SK-N-SH (cell line): Measurements from ENCODE around the gene UTP18. TPM values are rescaled to one million over a fixed set of nuclear protein-coding genes. Genes with fewer than 3 reads are reported as not detected.

Source experiments
- CTCF ChIA-PET: fragments of 300-600, 350-600 bp; formaldehyde crosslinking; extraction: SDS; loops from one replicate; lab custom pipeline; 2021; lab: Yijun Ruan, JAX
- POLR2A ChIA-PET: fragments of 350-600 bp; sonication (Branson Sonifier 250); formaldehyde crosslinking; extraction: SDS; loops from one replicate; lab custom pipeline; 2020; ENCODE audit warnings: antibody characterized with exemption, inconsistent platforms; lab: Yijun Ruan, JAX
- DNase-seq: peaks from one replicate; pipeline ENCODE4 v3.0.0; 2012
- H2AFZ ChIP-seq: fragments of 200-600 bp; sonication (generic); 2 replicates; pipeline ENCODE4 v1.8.1; 2016; ENCODE audit warnings: antibody characterized with exemption, mild to moderate bottlenecking, low read depth
- H3F3A ChIP-seq: fragments of 200-600 bp; sonication (generic); replicated peaks from 2 replicates; pipeline ENCODE3; 2016; ENCODE audit warnings: antibody characterized with exemption, mild to moderate bottlenecking; ENCODE audit not compliant: insufficient read depth
- H3K27ac ChIP-seq, 2 experiments: fragments of 200-500 bp in 1 of 2; fragments of 200-600 bp in 1 of 2; sonication (Bioruptor generic) in 1 of 2; sonication (generic), shearing (Covaris generic) in 1 of 2; 2 replicates each; pipeline versions ENCODE4 v1.5.1 to v1.6.1; 2014 to 2016; ENCODE audit warnings: low read depth in 2 of 2, inconsistent platforms in 1 of 2, low read length in 1 of 2, mild to moderate bottlenecking in 1 of 2, mixed read lengths in 1 of 2
- H3K27me3 ChIP-seq: fragments of 200-600 bp; sonication (generic), shearing (Covaris generic); 2 replicates; pipeline ENCODE4 v1.6.1; 2016; ENCODE audit warnings: mixed run types; ENCODE audit not compliant: insufficient read depth
- H3K36me3 ChIP-seq, 2 experiments: fragments of 200-500 bp in 1 of 2; fragments of 200-600 bp in 1 of 2; sonication (Bioruptor generic) in 1 of 2; sonication (generic) in 1 of 2; replicated peaks in 1 of 2; 2 replicates each; pipeline versions ENCODE3 to v1.5.1; 2014 to 2016; ENCODE audit warnings: low read length in 1 of 2, mild to moderate bottlenecking in 1 of 2; ENCODE audit not compliant: insufficient read depth in 2 of 2, control insufficient read depth in 1 of 2
- H3K4me1 ChIP-seq, 2 experiments: fragments of 200-500 bp in 1 of 2; fragments of 200-600 bp in 1 of 2; sonication (Bioruptor generic) in 1 of 2; sonication (generic), shearing (Covaris generic) in 1 of 2; 2 replicates each; pipeline versions ENCODE4 v1.5.1 to v1.6.1; 2014 to 2016; ENCODE audit warnings: low read depth in 1 of 2, low read length in 1 of 2, mixed run types in 1 of 2; ENCODE audit not compliant: insufficient read depth in 2 of 2, control insufficient read depth in 1 of 2
- H3K4me2 ChIP-seq: fragments of 200-600 bp; sonication (generic), shearing (Covaris generic); 2 replicates; pipeline ENCODE4 v1.6.1; 2017; ENCODE audit warnings: mixed run types
- H3K4me3 ChIP-seq, 2 experiments: fragments of 200-500 bp in 1 of 2; fragments of 200-600 bp in 1 of 2; sonication (Bioruptor generic) in 1 of 2; sonication (generic), shearing (Covaris generic) in 1 of 2; 2 replicates each; pipeline versions ENCODE4 v1.5.1 to v1.8.1; 2014 to 2016; ENCODE audit warnings: low read depth in 2 of 2, inconsistent platforms in 1 of 2, low read length in 1 of 2, mild to moderate bottlenecking in 1 of 2, mixed read lengths in 1 of 2, moderate library complexity in 1 of 2
- H3K79me2 ChIP-seq: fragments of 200-600 bp; sonication (generic); 2 replicates; pipeline ENCODE4 v1.8.1; 2017; ENCODE audit warnings: mild to moderate bottlenecking; ENCODE audit not compliant: insufficient read depth
- H3K9ac ChIP-seq: fragments of 200-600 bp; sonication (generic); 2 replicates; pipeline ENCODE4 v1.6.1; 2017; ENCODE audit warnings: mixed run types
- H3K9me2 ChIP-seq: fragments of 200-600 bp; sonication (generic); 2 replicates; pipeline ENCODE4 v1.6.1; 2017; ENCODE audit warnings: mixed run types
- H3K9me3 ChIP-seq: fragments of 200-600 bp; sonication (generic); 2 replicates; pipeline ENCODE4 v1.6.1; 2017; ENCODE audit warnings: mixed run types, mild to moderate bottlenecking, moderate library complexity
- H4K20me1 ChIP-seq: fragments of 200-600 bp; sonication (generic); 2 replicates; pipeline ENCODE4 v1.6.1; 2017; ENCODE audit warnings: mild to moderate bottlenecking, mixed run types; ENCODE audit not compliant: insufficient read depth
- ELF1 ChIP-seq: IDR thresholded peaks from 2 replicates; pipeline ENCODE4 v1.4.0; 2012
- EP300 ChIP-seq, 2 experiments: IDR thresholded peaks; 2 replicates each; pipeline versions ENCODE4 v1.4.0 to v1.6.1; 2012; ENCODE audit warnings: borderline replicate concordance in 1 of 2, low read depth in 1 of 2, low read length in 1 of 2
- EZH2phosphoT487 ChIP-seq: fragments of 200-600 bp; sonication (generic); IDR thresholded peaks from 2 replicates; pipeline ENCODE4 v1.6.1; 2017; ENCODE audit warnings: low read depth, mixed run types, mild to moderate bottlenecking, antibody characterized with exemption, moderate library complexity, borderline replicate concordance
- FOSL2 ChIP-seq: IDR thresholded peaks from 2 replicates; pipeline ENCODE4 v1.4.0; 2012; ENCODE audit warnings: low read depth, mild to moderate bottlenecking, moderate library complexity, borderline replicate concordance
- FOXJ3 ChIP-seq: sonication (generic); formaldehyde crosslinking; IDR thresholded peaks from 2 replicates; pipeline ENCODE4 v1.5.1; 2020; ENCODE audit warnings: mild to moderate bottlenecking, missing genetic modification reagents
- GABPA ChIP-seq: IDR thresholded peaks from 2 replicates; pipeline ENCODE4 v1.4.0; 2012; ENCODE audit warnings: low read depth, mild to moderate bottlenecking
- GATA2 ChIP-seq: sonication (generic); formaldehyde crosslinking; IDR thresholded peaks from 2 replicates; pipeline ENCODE4 v1.5.0; 2020; ENCODE audit warnings: mild to moderate bottlenecking, missing genetic modification reagents
- IRF3 ChIP-seq: fragments of 150-350 bp; IDR thresholded peaks from 2 replicates; pipeline ENCODE4 v1.6.1; 2016; ENCODE audit warnings: mild to moderate bottlenecking, low read depth, low read length
- JUND ChIP-seq: IDR thresholded peaks from 2 replicates; pipeline ENCODE4 v1.4.0; 2012
- MEF2A ChIP-seq: IDR thresholded peaks from 2 replicates; pipeline ENCODE4 v1.4.0; 2012; ENCODE audit warnings: low read depth, borderline replicate concordance
- MXI1 ChIP-seq: IDR thresholded peaks from 2 replicates; pipeline ENCODE4 v1.6.1; 2012; ENCODE audit warnings: mild to moderate bottlenecking, low read depth, low read length, improper control_type of control experiment
- NFIC ChIP-seq: IDR thresholded peaks from 2 replicates; pipeline ENCODE4 v1.4.0; 2012; ENCODE audit warnings: borderline replicate concordance
- PBX3 ChIP-seq: IDR thresholded peaks from 2 replicates; pipeline ENCODE4; 2012
- POLR2AphosphoS5 ChIP-seq: IDR thresholded peaks from 2 replicates; pipeline ENCODE4 v1.6.1; 2012; ENCODE audit warnings: low read depth, low read length
- RAD21 ChIP-seq: IDR thresholded peaks from 2 replicates; pipeline ENCODE4 v1.6.1; 2012; ENCODE audit warnings: mild to moderate bottlenecking, low read length
- REST ChIP-seq: IDR thresholded peaks from 2 replicates; pipeline ENCODE4 v1.6.1; 2012; ENCODE audit warnings: mild to moderate bottlenecking, low read depth, low read length, moderate library complexity
- RFX5 ChIP-seq: IDR thresholded peaks from 2 replicates; pipeline ENCODE4 v1.6.1; 2012; ENCODE audit warnings: mild to moderate bottlenecking, improper control_type of control experiment, low read length
- SIN3A ChIP-seq: IDR thresholded peaks from 2 replicates; pipeline ENCODE4 v1.6.1; 2012; ENCODE audit warnings: low read depth, mild to moderate bottlenecking, low read length, moderate library complexity, borderline replicate concordance
- SMC3 ChIP-seq: IDR thresholded peaks from 2 replicates; pipeline ENCODE4 v1.6.1; 2012; ENCODE audit warnings: low read depth, low read length, improper control_type of control experiment
- TCF12 ChIP-seq: IDR thresholded peaks from 2 replicates; pipeline ENCODE4 v1.4.0; 2012
- USF2 ChIP-seq: fragments of 150-350 bp; IDR thresholded peaks from 2 replicates; pipeline ENCODE4 v1.6.1; 2017; ENCODE audit warnings: antibody characterized with exemption, low read length, low read depth, borderline replicate concordance
- WGBS: methylation state at CpG from one replicate; pipeline ENCODE4 v1.1.6; 2017; ENCODE audit warnings: low lambda C conversion rate; 5-methylcytosine and 5-hydroxymethylcytosine counted together
- polyA plus RNA-seq, 3 experiments: library from polyadenylated mRNA; depleted of rRNA; stranded (reverse); fragments of >200 nt; gene quantifications; 2 replicates each; pipeline ENCODE4 v1.2.3, GENCODE V29; 2012

UTP18 gene
- polyA plus RNA-seq, 1 of the 3 experiments (the other 2 are of a cell fraction), result 28.4 TPM

- H2AFZ ChIP-seq, result no peak overlapping the region
- H3K79me2 ChIP-seq, result no peaks in the 10 kb centered on the region
- no peaks in the 10 kb centered on the region for H4K20me1 ChIP-seq
- H3K9ac ChIP-seq, result no peak overlapping the region
- POLR2A ChIA-PET, result no interaction called here
- no peaks in the 10 kb centered on the region for H3K4me1 ChIP-seq
- TF ChIP-seq GATA2 (CRISPR knock-in tag), result no peak
- no peak for TF ChIP-seq EP300 (IDR thresholded peaks at IDR 0.05; ENCODE audit: borderline replicate concordance in 1 of 2, low read depth in 1 of 2, low read length in 1 of 2)
- TF ChIP-seq SIN3A, result no peak
- TF ChIP-seq JUND, result no peak
- TF ChIP-seq GABPA, result no peak
- TF ChIP-seq PBX3, result no peak
- no peak for TF ChIP-seq MXI1
- TF ChIP-seq RAD21, result no peak
- no peak for TF ChIP-seq ELF1
- no peak for TF ChIP-seq POLR2AphosphoS5
- TF ChIP-seq FOSL2, result no peak
- TF ChIP-seq TCF12, result no peak
- TF ChIP-seq FOXJ3 (CRISPR knock-in tag), result no peak
- TF ChIP-seq RFX5, result no peak
- no peak for TF ChIP-seq USF2
- TF ChIP-seq, all 33 proteins: peak for 0
- no peak overlapping the region for H3K4me3 ChIP-seq
- no peaks in the 10 kb centered on the region for H3K9me3 ChIP-seq
- no peak overlapping the region for H3K4me2 ChIP-seq
- peaks cover 25 to 36% of the 10 kb centered on the region in 2 experiments for H3K36me3 ChIP-seq
- DNase-seq, result no peak
- H3K9me2 ChIP-seq, result no peaks in the 10 kb centered on the region
- H3K27me3 ChIP-seq, result no peaks in the 10 kb centered on the region
- WGBS, result 91% methylated on average over 4 of the region's 4 CpGs
- CTCF ChIA-PET, result interaction anchor here (0.9 to 5.1 kb wide), 30 partner anchors 9 to 888 kb away, joined by 3 to 88 read pairs (median 8); no protein-coding TSS in a partner anchor
- H3F3A ChIP-seq, result peaks cover 5% of the 10 kb centered on the region
- no peak overlapping the region for H3K27ac ChIP-seq
Observed at GRCh38 chr17:51299859-51300258, 39.5 kb downstream of the UTP18 start.

GRCh38 chr17:51305182-51305581 is 44.8 kb downstream of the UTP18 start:
- H3K9me3 ChIP-seq, result no peaks in the 10 kb centered on the region
- TF ChIP-seq GABPA (no peak), NFIC (no peak), EZH2phosphoT487 (no peak), MEF2A (no peak), REST (no peak), EP300 (IDR thresholded peaks at IDR 0.05; ENCODE audit: borderline replicate concordance in 1 of 2, low read depth in 1 of 2, low read length in 1 of 2) (no peak), IRF3 (no peak), JUND (no peak), SMC3 (no peak), RFX5 (no peak), GATA2 (CRISPR knock-in tag) (no peak), USF2 (no peak)

More at GRCh38 chr17:51305182-51305581, 44.8 kb downstream of the UTP18 start:
- WGBS, result 81% methylated on average over 9 of the region's 9 CpGs
- ChIA-PET CTCF (interaction anchor here (1.0 kb wide), 1 partner anchor 18 kb away, joined by 3 read pairs; no protein-coding TSS in a partner anchor), POLR2A (no interaction called here)
- no peak overlapping the region for H3K4me2 ChIP-seq
- H3F3A ChIP-seq, result no peaks in the 10 kb centered on the region
- no peaks in the 10 kb centered on the region for H3K36me3 ChIP-seq
- H3K4me3 ChIP-seq, result no peak overlapping the region
- H3K27ac ChIP-seq, result no peak overlapping the region
- DNase-seq, result no peak
- H3K9ac ChIP-seq, result no peak overlapping the region
- no peaks in the 10 kb centered on the region for H3K27me3 ChIP-seq
- H2AFZ ChIP-seq, result no peak overlapping the region
- H4K20me1 ChIP-seq, result no peaks in the 10 kb centered on the region
- no peaks in the 10 kb centered on the region for H3K4me1 ChIP-seq
- H3K79me2 ChIP-seq, result no peaks in the 10 kb centered on the region
- no peaks in the 10 kb centered on the region for H3K9me2 ChIP-seq
